NCI-H2196 (cell line): Measurements from ENCODE around the gene SPPL3.
"Not testable (repeated sequence)": the region's sequence is repeated elsewhere in the genome, so short reads cannot be mapped to it uniquely, and the experiment has no call there.

Experiments
- DNase-seq: peaks from one replicate; lab custom pipeline; 2025; ENCODE audit not compliant: unreplicated experiment; lab: John Stamatoyannopoulos, UW

SPPL3 gene

GRCh38 chr12:120821878-120822277, 82.3 kb downstream of the SPPL3 start:
- DNase-seq, result no peak

- no peak for DNase-seq
Measured at GRCh38 chr12:120820884-120821510, 83.2 kb downstream of the SPPL3 start.

GRCh38 chr12:120818416-120818815, 85.7 kb downstream of the SPPL3 start:
- no peak for DNase-seq

DNA sequence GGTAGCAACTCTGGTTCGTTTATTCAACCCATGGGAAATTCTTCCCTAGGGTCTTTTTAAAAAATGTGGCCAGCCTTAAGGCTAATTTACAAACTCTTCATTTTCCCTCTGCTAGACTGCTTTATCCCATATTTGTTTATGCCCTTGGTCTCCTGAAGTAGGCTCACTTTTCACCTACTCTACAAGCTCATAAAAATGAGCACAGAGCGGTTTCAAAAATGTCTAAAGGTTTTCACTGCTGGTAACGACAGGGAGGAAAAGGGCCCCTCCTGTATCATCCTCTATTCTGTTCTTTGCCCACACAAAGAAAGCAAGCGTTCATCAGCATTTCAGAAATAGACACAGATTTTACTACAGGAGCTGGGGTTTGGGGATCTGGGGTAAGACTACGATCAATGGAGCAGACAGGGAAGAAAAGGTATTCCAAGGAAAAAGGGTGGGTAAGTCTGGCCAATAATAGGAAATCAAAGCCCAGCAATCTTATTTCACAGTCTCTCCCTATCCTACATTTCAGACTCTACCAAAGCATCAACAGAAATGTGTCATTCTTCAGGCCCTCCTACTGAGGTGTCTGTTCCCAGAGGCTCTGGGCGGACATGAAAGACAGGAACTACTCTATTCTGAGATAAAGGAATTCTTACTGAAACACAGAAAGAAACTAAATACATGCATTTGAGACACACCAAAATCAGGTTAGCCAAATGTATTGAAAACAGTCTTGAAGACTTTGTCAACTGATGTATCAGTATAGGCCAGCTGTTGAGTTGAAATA, 86.4 kb downstream of the SPPL3 start:
- DNase-seq, result no peak

- DNase-seq, result no peak
Measured at GRCh38 chr12:120816363-120816762, 87.8 kb downstream of the SPPL3 start.

DNA sequence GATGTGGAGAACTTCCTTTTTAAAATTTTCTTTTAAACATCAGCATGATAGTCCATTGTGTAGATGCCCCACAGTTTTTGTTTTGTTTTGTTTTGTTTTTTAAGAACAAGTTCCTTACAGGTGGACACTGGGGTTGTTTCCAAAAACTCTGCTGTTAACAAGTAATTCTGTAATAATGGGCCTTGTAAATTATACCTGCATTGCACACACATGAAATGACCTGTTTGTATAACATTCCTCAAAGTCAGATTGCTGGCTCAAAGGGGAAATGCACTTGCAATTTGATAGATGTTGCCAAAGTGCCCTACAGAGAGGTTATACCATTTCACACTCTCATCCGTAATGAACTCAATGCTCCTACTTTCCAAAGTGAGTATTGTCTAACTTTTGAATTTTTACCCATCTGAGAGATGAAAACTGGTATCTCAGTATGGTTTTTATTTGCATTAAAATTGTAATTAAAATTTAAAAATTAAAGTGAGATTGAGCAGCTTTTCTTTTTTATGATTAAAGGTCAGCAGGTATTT, 89.2 kb downstream of the SPPL3 start:
- no peak for DNase-seq

DNA sequence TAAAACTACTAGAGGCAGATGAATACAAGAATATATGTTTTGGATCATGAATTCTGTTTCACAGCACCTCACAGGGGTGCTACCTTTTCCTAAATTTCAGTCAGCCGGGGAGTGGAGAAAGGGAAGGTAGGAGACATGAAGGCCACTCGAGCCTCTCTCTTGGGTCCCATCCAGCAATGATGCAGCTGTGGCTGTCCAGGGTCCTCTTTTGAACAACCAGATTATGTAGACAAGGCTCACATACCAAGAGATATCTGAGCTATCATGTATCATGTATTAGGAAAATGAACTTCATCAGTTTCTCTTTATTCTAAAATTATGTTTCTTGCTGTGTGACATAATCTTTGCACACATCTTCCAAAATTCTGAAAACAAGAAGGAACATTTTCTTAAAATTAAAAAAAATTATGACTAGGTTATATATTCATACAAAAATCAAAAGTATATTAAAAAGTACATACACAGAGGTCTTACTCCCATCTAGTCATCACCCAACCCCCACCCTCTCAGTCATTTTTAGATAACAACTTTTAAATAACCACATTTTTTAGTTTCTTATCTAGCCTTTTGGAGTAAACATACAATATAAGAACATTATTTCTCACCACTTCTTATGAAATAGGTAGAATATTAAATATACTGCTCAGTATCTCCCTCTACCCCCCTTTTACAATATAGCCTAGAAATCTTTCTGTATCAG, 89.8 kb downstream of the SPPL3 start:
- DNase-seq, result peak; percentile 5

- DNase-seq, result no peak
Measured at GRCh38 chr12:120813588-120814153, 90.5 kb downstream of the SPPL3 start.

GRCh38 chr12:120810021-120810420, 94.1 kb downstream of the SPPL3 start:
- DNase-seq, result no peak

GRCh38 chr12:120804428-120804827, 99.7 kb downstream of the SPPL3 start:
- no peak for DNase-seq

DNA sequence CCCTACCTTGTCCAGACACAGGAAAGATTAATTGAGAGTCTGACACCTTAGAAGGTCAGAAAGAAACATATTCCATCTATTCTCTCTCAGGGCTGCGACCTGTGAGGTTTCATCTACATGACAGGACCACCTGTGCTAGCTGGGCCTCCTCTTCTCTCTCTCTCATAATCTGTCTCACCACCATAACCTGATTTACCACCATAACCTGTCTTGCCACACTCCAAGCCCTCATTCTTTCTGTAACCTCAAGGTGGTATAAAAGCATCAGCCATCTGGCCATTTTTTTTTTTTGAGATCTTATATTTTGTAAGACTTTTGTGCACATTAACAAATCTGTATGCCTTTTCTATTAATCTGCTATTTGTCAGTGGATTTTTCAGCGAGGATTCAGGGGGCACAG, 103.0 kb downstream of the SPPL3 start:
- no peak for DNase-seq

GRCh38 chr12:120800665-120801064, 103.5 kb downstream of the SPPL3 start:
- DNase-seq, result no peak

DNA sequence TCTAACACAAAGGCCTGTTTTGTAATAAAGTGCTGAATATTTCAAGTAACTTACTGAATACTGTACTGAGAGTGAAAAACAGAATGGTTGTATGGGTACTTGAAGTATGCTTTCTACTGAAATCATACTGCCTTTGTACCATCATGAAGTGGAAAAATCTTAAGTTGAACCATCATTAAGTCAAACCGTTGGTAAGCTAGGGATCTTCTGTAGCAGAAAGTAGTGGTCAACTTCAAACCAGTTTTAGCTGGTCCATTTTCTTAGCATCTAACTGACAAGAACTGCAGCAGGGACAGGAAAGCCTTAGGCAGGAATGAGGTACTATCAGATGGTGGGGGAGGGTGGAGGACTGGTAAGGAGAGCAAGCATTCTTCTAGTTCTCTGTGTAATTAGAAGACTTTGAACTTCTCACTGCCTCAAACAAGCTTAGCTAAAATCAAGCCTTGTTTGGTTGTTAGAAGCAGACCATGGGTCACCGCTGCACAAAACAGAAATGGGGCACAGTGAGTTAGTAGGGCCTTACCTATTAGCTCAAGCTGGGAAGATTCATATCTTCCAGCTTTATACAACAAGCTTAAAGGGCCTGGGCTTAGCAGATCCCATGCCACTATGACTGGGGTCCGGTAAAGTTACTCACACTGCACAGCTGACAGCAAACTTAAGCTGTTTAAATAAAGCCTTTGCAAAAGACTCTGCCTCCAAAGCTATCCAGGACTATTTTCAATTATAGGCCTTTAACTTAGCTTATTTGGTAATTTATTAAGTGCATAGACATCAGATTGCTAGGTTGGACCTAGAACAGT, 104.7 kb downstream of the SPPL3 start:
- DNase-seq, result no peak

GRCh38 chr12:120798696-120799095, 105.5 kb downstream of the SPPL3 start:
- no peak for DNase-seq

- no peak for DNase-seq
Measured at GRCh38 chr12:120797677-120798642, 106.2 kb downstream of the SPPL3 start.

- no peak for DNase-seq
Measured at GRCh38 chr12:120795441-120796178, 108.5 kb downstream of the SPPL3 start.

GRCh38 chr12:120793357-120793756, 110.8 kb downstream of the SPPL3 start:
- DNase-seq, result no peak

DNA sequence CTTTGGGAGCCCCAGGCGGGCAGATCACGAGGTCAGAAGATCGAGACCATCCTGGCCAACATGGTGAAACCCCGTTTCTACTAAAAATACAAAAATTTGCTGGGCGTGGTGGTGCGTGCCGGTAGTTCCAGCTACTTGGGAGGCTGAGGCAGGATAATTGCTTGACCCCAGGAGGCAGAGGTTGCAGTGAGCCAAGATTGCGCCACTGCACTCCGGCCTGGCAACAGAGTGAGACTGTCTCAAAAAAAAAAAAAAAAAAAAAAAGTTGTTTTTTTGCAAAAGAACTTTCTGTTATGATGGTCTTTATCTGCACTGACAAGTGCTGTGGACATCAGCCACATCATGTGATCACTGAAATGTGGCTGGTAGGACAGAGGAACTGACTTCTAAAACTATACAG, 111.7 kb downstream of the SPPL3 start:
- not testable (repeated sequence) for DNase-seq

GRCh38 chr12:120791669-120792176, 112.4 kb downstream of the SPPL3 start:
- no peak for DNase-seq
